GM12878 (cell line): ENCODE results near the gene KIAA0825. TPM values are rescaled to one million over a fixed set of nuclear protein-coding genes. Genes with fewer than 3 reads are reported as not detected.

Source experiments
- ATAC-seq: fragments of 200-7000 bp; cut with Tn5 transposase; 3 replicates; pipeline ENCODE4 v1.9.1; 2020; ENCODE audit warnings: mild to moderate bottlenecking, moderate library complexity
- BruUV-seq: library from RNA; stranded (reverse); fragments of 400-500 nt; replicated peaks from 2 replicates; lab custom pipeline; 2021; lab: Mats Ljungman, UMichigan
- CTCF ChIA-PET: fragments of 300-600 bp; sonication (Branson Sonifier 250); formaldehyde crosslinking; extraction: SDS; loops from one replicate; lab custom pipeline; 2021; ENCODE audit warnings: inconsistent platforms; lab: Yijun Ruan, JAX
- POLR2A ChIA-PET: fragments of 350-600 bp; formaldehyde crosslinking; extraction: SDS; loops from one replicate; lab custom pipeline; 2021; ENCODE audit warnings: inconsistent platforms; lab: Charles Lee
- RAD21 ChIA-PET: fragments of 300-600 bp; sonication (Branson Sonifier 250); formaldehyde crosslinking; loops from one replicate; lab custom pipeline; 2023; ENCODE audit warnings: antibody characterized with exemption; ENCODE audit not compliant: unreplicated experiment; lab: Charles Lee
- SMC1A ChIA-PET: fragments of 300-600 bp; sonication (Branson Sonifier 250); formaldehyde crosslinking; loops from one replicate; lab custom pipeline; 2023; ENCODE audit not compliant: unreplicated experiment, uncharacterized antibody; lab: Charles Lee
- DNase-seq: peaks from one replicate; pipeline ENCODE4 v3.0.0-alpha.2; 2011; ENCODE audit warnings: low read depth, low spot score
- FAIRE-seq: peaks from 3 replicates; lab custom pipeline; 2011; peaks lifted over from hg19 to GRCh38; lab: Jason Lieb, UNC
- H2AFZ ChIP-seq: 2 replicates; pipeline ENCODE4 v1.6.0; 2011; ENCODE audit warnings: low read depth, low read length, control low read depth; ENCODE audit not compliant: control insufficient read depth
- H3K27ac ChIP-seq: 2 replicates; pipeline ENCODE4 v1.5.1; 2011; ENCODE audit warnings: control low read depth; ENCODE audit not compliant: control insufficient read depth, insufficient read depth
- H3K27me3 ChIP-seq, 2 experiments: replicated peaks in 1 of 2; 2 replicates each; pipeline versions ENCODE4 v1.6.0 to v1.6.1; 2011; ENCODE audit warnings: low read length in 1 of 2; ENCODE audit not compliant: control insufficient read depth in 2 of 2, insufficient read depth in 2 of 2
- H3K36me3 ChIP-seq, 2 experiments: 2 replicates each; pipeline ENCODE4 v1.5.1; 2011; ENCODE audit warnings: low read length in 1 of 2; ENCODE audit not compliant: control insufficient read depth in 2 of 2, insufficient read depth in 2 of 2
- H3K4me1 ChIP-seq: 2 replicates; pipeline ENCODE4 v1.6.1; 2011; ENCODE audit warnings: mild to moderate bottlenecking, low read length, moderate library complexity, mixed read lengths; ENCODE audit not compliant: control insufficient read depth, insufficient read depth
- H3K4me2 ChIP-seq: 2 replicates; pipeline ENCODE4 v1.6.0; 2011; ENCODE audit warnings: control low read depth; ENCODE audit not compliant: control insufficient read depth, insufficient read depth
- H3K4me3 ChIP-seq: fragments of 200-600 bp; sonication (generic); 2 replicates; pipeline ENCODE4 v1.5.1; 2016
- H3K79me2 ChIP-seq: 2 replicates; pipeline ENCODE4 v1.6.0; 2011; ENCODE audit warnings: low read length; ENCODE audit not compliant: control insufficient read depth, insufficient read depth
- H3K9ac ChIP-seq: 2 replicates; pipeline ENCODE4 v1.8.0; 2011; ENCODE audit warnings: low read length, control low read depth, mixed read lengths; ENCODE audit not compliant: control insufficient read depth, insufficient read depth
- H3K9me3 ChIP-seq: replicated peaks from 3 replicates; pipeline ENCODE4 v1.5.1; 2011; ENCODE audit warnings: mild to moderate bottlenecking, low read length; ENCODE audit not compliant: control insufficient read depth, insufficient read depth
- H4K20me1 ChIP-seq: 2 replicates; pipeline ENCODE4 v1.6.0; 2011; ENCODE audit not compliant: control insufficient read depth, insufficient read depth
- SRF ChIP-seq, 2 experiments: IDR thresholded peaks; 2 replicates each; pipeline ENCODE4 v1.6.1; 2011; ENCODE audit warnings: low read depth in 2 of 2, low read length in 2 of 2, mild to moderate bottlenecking in 1 of 2, moderate library complexity in 1 of 2
- WGBS: methylation state at CpG from one replicate; pipeline ENCODE4 v1.1.6; 2016; ENCODE audit warnings: low lambda C conversion rate; ENCODE audit not compliant: insufficient replicate concordance, insufficient coverage; ENCODE audit errors: missing lambda C conversion rate; 5-methylcytosine and 5-hydroxymethylcytosine counted together
- in situ Hi-C: fragments of 300-500 bp; cut with MboI; formaldehyde crosslinking; loops from 9 replicates; pipeline ENCODE4 v1.14.3; 2018; ENCODE audit warnings: mixed read lengths
- intact Hi-C: fragments of 100-400 bp; cut with micrococcal nuclease; formaldehyde crosslinking; loops from one replicate; pipeline ENCODE4 v1.14.2; 2022; ENCODE audit not compliant: unreplicated experiment
- polyA plus RNA-seq, 11 experiments: library from polyadenylated mRNA; depleted of rRNA in 4 of 11; unstranded in 6 of 11; stranded (reverse) in 5 of 11; fragments of >200 nt; fragmentation: Nextera tagmentation in 4 of 11; fragmentation: Illumina TruSeq in 1 of 11; extraction: Ambion mirVana in 4 of 11; extraction: Trizol in 1 of 11; gene quantifications; 1 replicate in 1 of 11; 2 replicates in 10 of 11; pipeline versions ENCODE4 v1.2.1 to v1.2.3, GENCODE V29; 2011 to 2016; ENCODE audit warnings: inconsistent platforms in 2 of 11, missing spikeins in 2 of 11, low read depth in 1 of 11
- total RNA-seq, 4 experiments: library from RNA; depleted of rRNA in 3 of 4; stranded (reverse); fragments of >200 nt in 3 of 4; fragmentation: Illumina TruSeq in 1 of 4; extraction: Trizol in 1 of 4; gene quantifications; 2 replicates each; pipeline versions ENCODE4 v1.2.1 to v1.2.3, GENCODE V29; 2013 to 2021
- TF ChIP-seq, protein P1 (sequence below), 3 experiments: IDR thresholded peaks in 2 of 3; conservative IDR thresholded peaks in 1 of 3; 2 replicates each; pipeline ENCODE4 v1.5.1; 2011; ENCODE audit warnings: low read depth in 3 of 3, low read length in 3 of 3, mild to moderate bottlenecking in 3 of 3, control low read depth in 2 of 3, moderate library complexity in 2 of 3, inconsistent platforms in 1 of 3, mixed read lengths in 1 of 3; ENCODE audit not compliant: control insufficient read depth in 2 of 3, insufficient read depth in 1 of 3; ENCODE audit errors: extremely low read depth in 1 of 3

Gene KIAA0825
- total and polyA plus RNA-seq, 10 of the 15 experiments (the other 5 are each of a cell fraction or from before 2014, with no cell fraction given), result 0.55 to 1.9 (median 1.5) TPM

DNA sequence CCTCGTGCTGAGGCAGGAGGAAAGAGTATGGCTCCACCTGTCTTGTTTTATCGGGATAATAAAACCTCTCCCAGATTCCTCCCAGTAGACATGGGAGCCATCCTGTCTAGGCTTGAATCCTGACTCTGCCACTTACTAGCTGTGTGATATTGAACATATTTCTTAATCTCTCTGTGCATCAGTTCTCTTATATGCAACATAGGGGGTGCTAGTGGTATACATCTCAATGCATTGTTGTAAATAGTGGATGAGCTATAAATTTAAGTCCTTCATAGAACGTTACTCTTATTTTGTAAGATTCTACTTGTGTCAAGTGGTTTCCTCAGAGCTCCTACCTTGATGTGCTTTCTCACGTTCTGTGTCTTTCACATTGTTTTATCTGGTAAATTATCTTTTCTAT lies 459.3 kb downstream of the KIAA0825 start:
- Histone ChIP-seq H3K27ac (no peak overlapping the region), H3K4me2 (no peak overlapping the region), H3K9ac (no peak overlapping the region), H3K27me3 (no peaks in the 10 kb centered on the region), H2AFZ (no peak overlapping the region), H3K36me3 (no peaks in the 10 kb centered on the region), H3K9me3 (no peaks in the 10 kb centered on the region), H3K4me3 (no peak overlapping the region), H4K20me1 (no peaks in the 10 kb centered on the region), H3K4me1 (no peaks in the 10 kb centered on the region), H3K79me2 (no peaks in the 10 kb centered on the region)
- CTCF ChIA-PET, result no interaction called here
- BruUV-seq, result no TSS peak
- POLR2A ChIA-PET, result no interaction called here
- DNase-seq (no peak), FAIRE-seq (no peak), ATAC-seq (0 out of 3 replicates have a peak, but pooled peaks have one; percentile 38)
- intact Hi-C loops (no loop called here), in situ Hi-C loops (no loop called here)
- WGBS, result 26% methylated on average over 4 of the region's 4 CpGs
- SMC1A ChIA-PET, result interaction anchor here (0.9 to 1.1 kb wide), 2 partner anchors 9 to 33 kb away, joined by 3 read pairs; no protein-coding TSS in a partner anchor
- RAD21 ChIA-PET, result interaction anchor here (1.1 kb wide), 1 partner anchor 34 kb away, joined by 3 read pairs; no protein-coding TSS in a partner anchor
- TF ChIP-seq, protein P1, sequence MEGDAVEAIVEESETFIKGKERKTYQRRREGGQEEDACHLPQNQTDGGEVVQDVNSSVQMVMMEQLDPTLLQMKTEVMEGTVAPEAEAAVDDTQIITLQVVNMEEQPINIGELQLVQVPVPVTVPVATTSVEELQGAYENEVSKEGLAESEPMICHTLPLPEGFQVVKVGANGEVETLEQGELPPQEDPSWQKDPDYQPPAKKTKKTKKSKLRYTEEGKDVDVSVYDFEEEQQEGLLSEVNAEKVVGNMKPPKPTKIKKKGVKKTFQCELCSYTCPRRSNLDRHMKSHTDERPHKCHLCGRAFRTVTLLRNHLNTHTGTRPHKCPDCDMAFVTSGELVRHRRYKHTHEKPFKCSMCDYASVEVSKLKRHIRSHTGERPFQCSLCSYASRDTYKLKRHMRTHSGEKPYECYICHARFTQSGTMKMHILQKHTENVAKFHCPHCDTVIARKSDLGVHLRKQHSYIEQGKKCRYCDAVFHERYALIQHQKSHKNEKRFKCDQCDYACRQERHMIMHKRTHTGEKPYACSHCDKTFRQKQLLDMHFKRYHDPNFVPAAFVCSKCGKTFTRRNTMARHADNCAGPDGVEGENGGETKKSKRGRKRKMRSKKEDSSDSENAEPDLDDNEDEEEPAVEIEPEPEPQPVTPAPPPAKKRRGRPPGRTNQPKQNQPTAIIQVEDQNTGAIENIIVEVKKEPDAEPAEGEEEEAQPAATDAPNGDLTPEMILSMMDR (IDR thresholded peaks at IDR 0.05 in 2 of 3, conservative IDR thresholded peaks at IDR 0.05 in 1 of 3; ENCODE audit: control insufficient read depth in 2 of 3, extremely low read depth in 1 of 3, insufficient read depth in 1 of 3, low read depth in 3 of 3, low read length in 3 of 3), result peak in 1 of 3 experiments; percentile 12; a peak in 1 of 6 replicates
- no peak for TF ChIP-seq SRF (IDR thresholded peaks at IDR 0.05; ENCODE audit: low read depth in 2 of 2, low read length in 2 of 2)
